Naive thymus-derived CD4-positive, alpha-beta T cell (primary cell): ENCODE measurements around the gene MAN1C1. TPM values are rescaled to one million over a fixed set of nuclear protein-coding genes. Genes with fewer than 3 reads are reported as not detected.

Experiments used
- ATAC-seq: fragments of 150-1000 bp; cut with Tn5 transposase; 2 replicates; pipeline ENCODE4 v1.10.0; 2021; ENCODE audit warnings: mild to moderate bottlenecking, moderate library complexity
- CTCF ChIA-PET: fragments of 350-600 bp; sonication (Branson Sonifier 250); formaldehyde crosslinking; loops from one replicate; lab custom pipeline; 2021; ENCODE audit warnings: antibody characterized with exemption; lab: Charles Lee
- POLR2A ChIA-PET: fragments of 350-600 bp; sonication (Branson Sonifier 250); formaldehyde crosslinking; loops from one replicate; lab custom pipeline; 2021; ENCODE audit warnings: antibody characterized with exemption, inconsistent platforms; lab: Charles Lee
- DNase-seq, 9 donors: peaks; one replicate each; pipeline versions ENCODE4 v3.0.0 to v3.0.0-alpha.2; 2020 to 2022; ENCODE audit warnings: mixed read lengths in 1 of 9
- H3K27ac ChIP-seq: one replicate; pipeline ENCODE4 v1.7.0; 2013; ENCODE audit warnings: mild to moderate bottlenecking, low read depth, low read length, moderate library complexity
- H3K27me3 ChIP-seq, 2 donors: one replicate each; pipeline ENCODE4 v1.7.0; 2013; ENCODE audit warnings: low read length in 2 of 2, mild to moderate bottlenecking in 2 of 2, moderate library complexity in 2 of 2; ENCODE audit not compliant: control insufficient read depth in 2 of 2, insufficient read depth in 2 of 2
- H3K36me3 ChIP-seq, 3 experiments: 1 replicate in 2 of 3; 2 replicates in 1 of 3; pipeline ENCODE4 v1.7.0; 2013; ENCODE audit warnings: low read length in 3 of 3, mild to moderate bottlenecking in 3 of 3, moderate library complexity in 1 of 3; ENCODE audit not compliant: insufficient read depth in 3 of 3, control insufficient read depth in 2 of 3
- H3K4me1 ChIP-seq, 2 donors: one replicate each; pipeline ENCODE4 v1.7.0; 2013; ENCODE audit warnings: low read length in 2 of 2, mild to moderate bottlenecking in 2 of 2, moderate library complexity in 1 of 2; ENCODE audit not compliant: control insufficient read depth in 2 of 2, insufficient read depth in 2 of 2
- H3K4me3 ChIP-seq: 2 replicates; pipeline ENCODE4 v1.7.0; 2013; ENCODE audit warnings: mild to moderate bottlenecking, low read length
- H3K9me3 ChIP-seq, 3 experiments: 1 replicate in 2 of 3; 2 replicates in 1 of 3; pipeline ENCODE4 v1.7.0; 2013; ENCODE audit warnings: low read length in 3 of 3; ENCODE audit not compliant: control insufficient read depth in 2 of 3
- H3K27ac Mint-ChIP-seq, 9 donors: one replicate each; pipeline ENCODE4 v1.8.0; 2020 to 2022; ENCODE audit warnings: mixed read lengths in 9 of 9, mild to moderate bottlenecking in 8 of 9, moderate library complexity in 5 of 9, inconsistent platforms in 2 of 9
- H3K27me3 Mint-ChIP-seq, 5 donors: one replicate each; pipeline ENCODE4 v1.8.0; 2021 to 2022; ENCODE audit warnings: mixed read lengths in 5 of 5, mild to moderate bottlenecking in 1 of 5
- H3K36me3 Mint-ChIP-seq, 5 donors: one replicate each; pipeline ENCODE4 v1.8.0; 2020 to 2022; ENCODE audit warnings: mixed read lengths in 5 of 5, mild to moderate bottlenecking in 3 of 5, inconsistent platforms in 1 of 5
- H3K4me1 Mint-ChIP-seq, 7 donors: one replicate each; pipeline ENCODE4 v1.8.0; 2020 to 2022; ENCODE audit warnings: mixed read lengths in 7 of 7, mild to moderate bottlenecking in 3 of 7, inconsistent platforms in 1 of 7
- H3K4me3 Mint-ChIP-seq, 10 donors: one replicate each; pipeline ENCODE4 v1.8.0; 2020 to 2022; ENCODE audit warnings: mild to moderate bottlenecking in 10 of 10, mixed read lengths in 10 of 10, moderate library complexity in 6 of 10, inconsistent platforms in 2 of 10
- H3K9me3 Mint-ChIP-seq, 11 donors: one replicate each; pipeline ENCODE4 v1.8.0; 2020 to 2022; ENCODE audit warnings: mixed read lengths in 11 of 11, mild to moderate bottlenecking in 4 of 11, inconsistent platforms in 1 of 11, moderate library complexity in 1 of 11
- intact Hi-C, 2 donors: fragments of 100-400 bp; cut with micrococcal nuclease; formaldehyde crosslinking; loops; one replicate each; pipeline ENCODE4 v1.15.1; 2023
- polyA plus RNA-seq, 2 donors: library from polyadenylated mRNA; unstranded; fragments of 300-500 nt; fragmentation: Illumina TruSeq; gene quantifications; one replicate each; pipeline ENCODE4 v1.2.3, GENCODE V29; 2021
- total RNA-seq, 6 experiments: library from RNA in 5 of 6; stranded (reverse) in 5 of 6; gene quantifications; 1 replicate in 5 of 6; 2 replicates in 1 of 6; pipeline ENCODE4 v1.2.3 and lab custom pipeline; 2021 to 2026

MAN1C1 gene
- total RNA-seq: 10 to 100 TPM; 28.8 to 85.5 (median 69.9) TPM
- 10 to 100 TPM; 16.0 to 30.4 TPM for polyA plus RNA-seq
- total RNA-seq (lab: John Stamatoyannopoulos, UW): 161 reads per million, percentile 91 among the genes with 10 or more reads in this experiment

GRCh38 chr1:25616095-25616986, at the start of gene MAN1C1:
MAN1C1 (plus strand) TSS chr1:25616791; CDS start chr1:25617798, 1,007 bp downstream.
- ChIA-PET CTCF (no interaction called here), POLR2A (interaction anchor here (0.8 to 10.3 kb wide), 16 partner anchors 10 to 383 kb away, joined by 3 to 81 read pairs (median 6); partner anchors contain the start of gene SELENON)
- Histone ChIP-seq H3K4me1 (peaks cover 13 to 37% of the 10 kb centered on the region in 2 donors), H3K27me3 (no peaks in the 10 kb centered on the region), H3K36me3 (peaks cover 0 to 4% (median 0%) of the 10 kb centered on the region in 3 experiments), H3K4me3 (peak within 1 kb of the TSS; percentile 76), H3K9me3 (no peaks in the 10 kb centered on the region), H3K27ac (peak within 1 kb of the TSS; percentile 84)
- ATAC-seq: peak; percentile 91
- Mint-ChIP-seq H3K4me1 (peaks cover 36 to 52% (median 45%) of the 10 kb centered on the region in 7 donors), H3K9me3 (peaks cover 0 to 1% (median 0%) of the 10 kb centered on the region in 11 donors), H3K27ac (peak within 1 kb of the TSS; percentile 67 to 93 (median 86)), H3K4me3 (peak within 1 kb of the TSS; percentile 78 to 99 (median 86)), H3K36me3 (peaks cover 0 to 28% (median 5%) of the 10 kb centered on the region in 5 donors), H3K27me3 (peaks cover 0 to 72% (median 0%) of the 10 kb centered on the region in 5 donors)
- DNase-seq: peak; percentile 71 to 89 (median 85)
- intact Hi-C loops: loop anchor here in 1 of 2 donors (1.0 to 5.0 kb wide), 6 partner anchors 54 to 856 kb away; partner anchors contain the start of genes HMGN2, MACO1, PAFAH2 and PDIK1L

- Histone ChIP-seq H3K36me3 (peaks cover 0 to 54% (median 5%) of the 10 kb centered on the region in 3 experiments), H3K4me1 (peaks cover 38 to 42% of the 10 kb centered on the region in 2 donors), H3K27me3 (no peaks in the 10 kb centered on the region), H3K4me3 (no peak overlapping the region), H3K27ac (peak overlapping the region; percentile 83), H3K9me3 (no peaks in the 10 kb centered on the region)
- DNase-seq (no peak), ATAC-seq (no peak)
- Mint-ChIP-seq H3K4me3 (peak overlapping the region in 9 of 10 donors; percentile 36 to 99 (median 74)), H3K9me3 (no peaks in the 10 kb centered on the region), H3K27me3 (no peaks in the 10 kb centered on the region), H3K36me3 (peaks cover 14 to 44% (median 27%) of the 10 kb centered on the region in 5 donors), H3K4me1 (peaks cover 34 to 80% (median 69%) of the 10 kb centered on the region in 7 donors), H3K27ac (peak overlapping the region in 8 of 9 donors; percentile 88 to 98 (median 94))
- ChIA-PET CTCF (interaction anchor here (0.9 to 4.0 kb wide), 6 partner anchors 8 to 69 kb away, joined by 3 to 34 read pairs (median 4); partner anchors contain the start of gene LDLRAP1), POLR2A (interaction anchor here (1.1 to 15.3 kb wide), 7 partner anchors 11 to 253 kb away, joined by 3 to 442 read pairs (median 4); partner anchors contain the start of gene LDLRAP1)
- intact Hi-C loops: loop anchor here in 1 of 2 donors (10.0 kb wide), 3 partner anchors 643 to 1153 kb away; partner anchors contain the start of genes NIPAL3, SRRM1 and STPG1
Measured at GRCh38 chr1:25567710-25568089, 48.9 kb upstream of the MAN1C1 start.

- CTCF ChIA-PET: interaction anchor here (0.9 to 4.0 kb wide), 6 partner anchors 8 to 69 kb away, joined by 3 to 34 read pairs (median 4); partner anchors contain the start of gene LDLRAP1
Measured at GRCh38 chr1:25568090-25568833, 48.3 kb upstream of the MAN1C1 start.

GRCh38 chr1:25568834-25569596, 47.6 kb upstream of the MAN1C1 start:
- Mint-ChIP-seq H3K4me3 (peak overlapping the region in 8 of 10 donors; percentile 5 to 96 (median 45)), H3K9me3 (no peaks in the 10 kb centered on the region), H3K36me3 (peaks cover 14 to 36% (median 21%) of the 10 kb centered on the region in 5 donors), H3K4me1 (peaks cover 33 to 89% (median 78%) of the 10 kb centered on the region in 7 donors), H3K27ac (peak overlapping the region in 8 of 9 donors; percentile 51 to 98 (median 92)), H3K27me3 (no peaks in the 10 kb centered on the region)
- CTCF ChIA-PET: interaction anchor here (0.7 to 1.5 kb wide), 3 partner anchors 27 to 202 kb away, joined by 3 to 8 read pairs (median 4); no protein-coding TSS in a partner anchor
- intact Hi-C loops: loop anchor here in 1 of 2 donors (10.0 kb wide), 3 partner anchors 644 to 1154 kb away; partner anchors contain the start of genes NIPAL3, SRRM1 and STPG1
- Histone ChIP-seq H3K27ac (peak overlapping the region; percentile 83), H3K4me1 (peaks cover 27 to 52% of the 10 kb centered on the region in 2 donors), H3K27me3 (no peaks in the 10 kb centered on the region), H3K4me3 (no peak overlapping the region), H3K36me3 (peaks cover 0 to 45% (median 0%) of the 10 kb centered on the region in 3 experiments), H3K9me3 (no peaks in the 10 kb centered on the region)
- DNase-seq: no peak
- POLR2A ChIA-PET: interaction anchor here (0.7 to 11.3 kb wide), 7 partner anchors 8 to 206 kb away, joined by 3 to 137 read pairs (median 5); partner anchors contain the start of gene LDLRAP1
- no peak for ATAC-seq

More at GRCh38 chr1:25568090-25568833, 48.3 kb upstream of the MAN1C1 start:
- H3K4me1 ChIP-seq: peaks cover 34 to 47% of the 10 kb centered on the region in 2 donors
- no peak overlapping the region for H3K4me3 ChIP-seq
- DNase-seq (no peak), ATAC-seq (no peak)
- Mint-ChIP-seq H3K27ac (peak overlapping the region in 8 of 9 donors; percentile 88 to 98 (median 94)), H3K9me3 (no peaks in the 10 kb centered on the region), H3K36me3 (peaks cover 14 to 38% (median 21%) of the 10 kb centered on the region in 5 donors), H3K4me3 (peak overlapping the region in 9 of 10 donors; percentile 36 to 99 (median 74)), H3K27me3 (no peaks in the 10 kb centered on the region), H3K4me1 (peaks cover 34 to 83% (median 74%) of the 10 kb centered on the region in 7 donors)
- H3K27me3 ChIP-seq: no peaks in the 10 kb centered on the region
- H3K9me3 ChIP-seq: no peaks in the 10 kb centered on the region
- H3K27ac ChIP-seq: peak overlapping the region; percentile 83
- peaks cover 0 to 53% (median 5%) of the 10 kb centered on the region in 3 experiments for H3K36me3 ChIP-seq
- intact Hi-C loops: loop anchor here in 1 of 2 donors (10.0 kb wide), 3 partner anchors 643 to 1153 kb away; partner anchors contain the start of genes NIPAL3, SRRM1 and STPG1
- POLR2A ChIA-PET: interaction anchor here (1.3 to 15.3 kb wide), 5 partner anchors 12 to 252 kb away, joined by 3 to 442 read pairs (median 33); partner anchors contain the start of gene LDLRAP1
